ENCODE measurements around the gene BTAF1.

Gene BTAF1

GRCh38 chr10:91908337-91909116 lies 15.0 kb upstream of the BTAF1 start:
- DNase-seq (ENCODE audit: low read depth in 2 of 2, low spot score in 1 of 2), result peak; percentile 37 to 47

GRCh38 chr10:91909117-91909677 lies 14.4 kb upstream of the BTAF1 start, which contains the start of gene FGFBP3:
FGFBP3 (minus strand) TSS chr10:91909486; CDS start chr10:91908969, 517 bp downstream.
- no peak for DNase-seq (ENCODE audit: low read depth in 2 of 2, low spot score in 1 of 2)

GRCh38 chr10:91910467-91910866 lies 13.1 kb upstream of the BTAF1 start:
- no peak for DNase-seq (ENCODE audit: low read depth in 2 of 2, low spot score in 1 of 2)

- DNase-seq (ENCODE audit: low read depth in 2 of 2, low spot score in 1 of 2), result no peak
Observed at GRCh38 chr10:91919651-91920050, 3.9 kb upstream of the BTAF1 start.

GRCh38 chr10:91924212-91925021 lies 847 bp downstream of the BTAF1 start:
- DNase-seq (ENCODE audit: low read depth in 2 of 2, low spot score in 1 of 2), result no peak

- DNase-seq (ENCODE audit: low read depth in 2 of 2, low spot score in 1 of 2), result no peak
Observed at GRCh38 chr10:91925022-91925320, 1.4 kb downstream of the BTAF1 start.

GRCh38 chr10:91930939-91931338 lies 7.4 kb downstream of the BTAF1 start:
- no peak for DNase-seq (ENCODE audit: low read depth in 2 of 2, low spot score in 1 of 2)

GRCh38 chr10:91931526-91932190 lies 8.1 kb downstream of the BTAF1 start:
- DNase-seq (ENCODE audit: low read depth in 2 of 2, low spot score in 1 of 2), result no peak

- DNase-seq (ENCODE audit: low read depth in 2 of 2, low spot score in 1 of 2), result no peak
Observed at GRCh38 chr10:91932737-91933136, 9.2 kb downstream of the BTAF1 start.

- no peak for DNase-seq (ENCODE audit: low read depth in 2 of 2, low spot score in 1 of 2)
Observed at GRCh38 chr10:91935886-91936285, 12.3 kb downstream of the BTAF1 start.

GRCh38 chr10:91939653-91940052 lies 16.1 kb downstream of the BTAF1 start:
- DNase-seq (ENCODE audit: low read depth in 2 of 2, low spot score in 1 of 2), result no peak

GRCh38 chr10:91941426-91941825 lies 17.9 kb downstream of the BTAF1 start:
- DNase-seq (ENCODE audit: low read depth in 2 of 2, low spot score in 1 of 2), result no peak

- no peak for DNase-seq (ENCODE audit: low read depth in 2 of 2, low spot score in 1 of 2)
Observed at GRCh38 chr10:91944880-91945630, 21.5 kb downstream of the BTAF1 start.

- no peak for DNase-seq (ENCODE audit: low read depth in 2 of 2, low spot score in 1 of 2)
Observed at GRCh38 chr10:91953600-91954160, 30.1 kb downstream of the BTAF1 start.

- no peak for DNase-seq (ENCODE audit: low read depth in 2 of 2, low spot score in 1 of 2)
Observed at GRCh38 chr10:91955114-91955513, 31.5 kb downstream of the BTAF1 start.

GRCh38 chr10:91957091-91957490 lies 33.5 kb downstream of the BTAF1 start:
- no peak for DNase-seq (ENCODE audit: low read depth in 2 of 2, low spot score in 1 of 2)

- DNase-seq (ENCODE audit: low read depth in 2 of 2, low spot score in 1 of 2), result no peak
Observed at GRCh38 chr10:91969297-91969696, 45.7 kb downstream of the BTAF1 start.

GRCh38 chr10:91974960-91975359 lies 51.4 kb downstream of the BTAF1 start:
- no peak for DNase-seq (ENCODE audit: low read depth in 2 of 2, low spot score in 1 of 2)

GRCh38 chr10:91975438-91975837 lies 51.9 kb downstream of the BTAF1 start:
- DNase-seq (ENCODE audit: low read depth in 2 of 2, low spot score in 1 of 2), result no peak

- DNase-seq (ENCODE audit: low read depth in 2 of 2, low spot score in 1 of 2), result no peak
Observed at GRCh38 chr10:91976317-91977051, 52.9 kb downstream of the BTAF1 start.
